Fibroblast of skin of right biceps (primary cell): Measurements from ENCODE around the gene TXNRD2.
A peak's percentile ranks its signal among the peaks of the same experiment; 100 is the strongest.

Experiments
- DNase-seq: peaks from one replicate; pipeline ENCODE4 v3.0.0-alpha.2; 2013

Gene TXNRD2

DNA sequence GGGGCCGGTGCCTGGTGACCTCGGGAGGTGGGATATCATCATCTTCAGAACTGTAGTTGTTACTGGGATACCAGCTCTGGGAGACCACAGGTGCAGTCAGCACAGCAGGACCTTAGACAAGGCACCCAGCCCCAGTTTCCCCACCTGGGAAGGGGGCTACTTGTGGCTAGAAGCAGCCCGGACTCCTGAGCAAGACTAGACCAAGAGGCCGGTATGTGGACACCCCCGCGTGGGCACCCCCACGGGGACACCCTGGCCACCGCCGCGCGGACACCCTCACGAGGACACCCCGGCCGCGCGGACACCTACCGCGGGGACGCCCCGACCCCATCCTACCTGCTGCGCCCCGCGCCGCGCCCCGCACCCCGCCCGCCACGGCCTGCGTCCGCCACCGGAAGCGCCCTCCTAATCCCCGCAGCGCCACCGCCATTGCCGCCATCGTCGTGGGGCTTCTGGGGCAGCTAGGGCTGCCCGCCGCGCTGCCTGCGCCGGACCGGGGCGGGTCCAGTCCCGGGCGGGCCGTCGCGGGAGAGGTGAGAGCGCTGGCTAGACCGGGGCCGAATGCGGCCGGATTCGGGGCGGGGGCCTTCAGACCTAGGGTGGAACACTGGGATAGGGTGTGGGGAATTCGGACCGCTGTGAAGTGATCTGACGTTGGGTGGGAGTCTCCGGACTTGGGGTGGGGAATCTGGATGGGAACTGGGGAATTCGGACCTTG, at the start of gene TXNRD2, which contains the start of gene COMT:
TSS of gene TXNRD2 (minus strand) at position 454 of the 718 bp plus-strand sequence. CDS start at position 439, 15 bp downstream.
TSS of gene COMT (plus strand) at position 408 of the 718 bp plus-strand sequence. CDS start 20,755 bp downstream, outside the sequence.
- DNase-seq: peak; percentile 72

DNA sequence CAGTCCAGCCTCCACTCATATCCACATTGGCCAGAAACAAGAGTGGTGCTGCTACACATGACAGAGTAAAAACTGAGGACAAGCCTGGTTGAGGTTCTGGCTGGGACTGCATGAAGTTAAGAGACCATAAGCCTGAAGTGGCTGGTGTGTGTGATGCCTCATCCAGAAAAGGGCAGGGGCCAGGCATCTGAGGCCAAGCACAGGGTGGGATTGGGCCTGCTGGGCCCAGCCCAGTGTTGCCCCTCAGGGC, 49.7 kb upstream of the TXNRD2 start:
- DNase-seq: no peak

DNA sequence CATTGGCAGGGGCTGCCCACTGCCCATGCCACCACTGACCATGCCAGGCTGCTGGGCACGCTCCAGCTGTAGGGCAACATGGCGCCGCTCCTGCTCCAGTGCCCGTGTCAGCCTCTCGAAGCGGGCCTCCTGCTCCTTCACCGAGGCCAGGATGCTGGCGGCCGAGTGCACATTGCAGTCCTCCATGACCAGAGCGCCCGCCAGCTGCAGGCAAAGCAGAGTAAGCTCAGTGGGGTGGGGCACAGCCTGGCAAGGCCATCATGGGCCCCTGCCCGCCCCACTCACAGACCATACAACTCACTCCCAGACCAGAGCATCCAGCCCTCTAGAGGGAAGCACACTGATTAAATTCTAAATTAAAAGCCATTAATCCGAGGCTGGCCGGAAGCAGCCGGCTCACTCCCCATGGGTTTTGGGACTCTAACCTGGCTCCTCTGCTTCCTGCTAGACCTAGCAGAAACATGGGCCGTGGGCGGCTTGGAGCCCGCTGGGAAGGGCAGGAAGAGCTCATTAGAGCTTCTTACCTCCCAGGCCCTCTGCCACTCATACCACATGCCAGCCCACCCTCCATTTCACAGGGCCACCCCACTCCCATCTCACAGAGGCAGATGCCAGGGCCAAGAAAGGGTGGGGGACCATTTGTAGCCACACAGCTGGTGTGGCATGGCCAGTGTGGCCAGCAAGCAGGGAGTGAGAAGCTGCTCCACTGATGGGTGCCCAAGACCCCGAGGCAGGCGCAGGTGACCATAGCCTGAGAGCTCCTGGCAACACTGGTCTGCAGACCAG, 49.2 kb upstream of the TXNRD2 start:
- DNase-seq: no peak

DNA sequence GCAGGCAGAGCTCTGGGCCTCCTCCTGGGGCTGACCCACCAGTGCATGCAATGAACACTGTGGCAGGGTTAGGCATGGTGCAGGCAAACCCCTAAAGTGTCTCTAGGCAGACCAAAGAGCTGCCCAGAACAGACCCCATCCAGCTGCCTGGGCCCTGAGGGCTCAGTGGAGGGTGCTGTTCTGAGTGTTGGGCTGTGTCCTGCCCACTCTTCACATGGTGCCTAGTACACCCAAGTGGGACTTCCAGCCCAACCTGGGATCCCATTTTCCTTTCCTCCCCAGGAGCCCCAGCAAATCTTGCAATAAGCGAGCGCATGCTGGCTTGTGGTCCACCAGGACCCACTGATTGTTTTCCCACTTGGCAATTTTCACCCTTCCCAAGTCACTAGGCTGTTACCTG, 48.6 kb upstream of the TXNRD2 start:
- no peak for DNase-seq

DNA sequence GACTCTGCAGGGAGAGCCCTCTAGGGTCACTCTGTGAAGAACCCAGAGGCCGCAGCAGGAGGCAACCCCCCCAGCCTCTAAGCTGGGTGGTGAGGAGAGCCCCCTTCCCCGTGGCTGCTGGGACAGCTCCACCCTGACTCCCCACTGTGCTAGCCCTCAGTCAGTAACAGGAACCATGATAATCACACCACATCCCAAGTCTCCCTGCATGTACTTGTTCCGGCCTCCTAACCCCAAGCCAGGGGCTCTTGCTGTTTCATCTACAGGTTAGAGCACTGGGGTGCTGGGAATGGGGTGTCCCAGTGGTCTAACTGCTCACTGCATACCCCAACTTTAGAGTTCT, 48.1 kb upstream of the TXNRD2 start:
- DNase-seq: no peak

DNA sequence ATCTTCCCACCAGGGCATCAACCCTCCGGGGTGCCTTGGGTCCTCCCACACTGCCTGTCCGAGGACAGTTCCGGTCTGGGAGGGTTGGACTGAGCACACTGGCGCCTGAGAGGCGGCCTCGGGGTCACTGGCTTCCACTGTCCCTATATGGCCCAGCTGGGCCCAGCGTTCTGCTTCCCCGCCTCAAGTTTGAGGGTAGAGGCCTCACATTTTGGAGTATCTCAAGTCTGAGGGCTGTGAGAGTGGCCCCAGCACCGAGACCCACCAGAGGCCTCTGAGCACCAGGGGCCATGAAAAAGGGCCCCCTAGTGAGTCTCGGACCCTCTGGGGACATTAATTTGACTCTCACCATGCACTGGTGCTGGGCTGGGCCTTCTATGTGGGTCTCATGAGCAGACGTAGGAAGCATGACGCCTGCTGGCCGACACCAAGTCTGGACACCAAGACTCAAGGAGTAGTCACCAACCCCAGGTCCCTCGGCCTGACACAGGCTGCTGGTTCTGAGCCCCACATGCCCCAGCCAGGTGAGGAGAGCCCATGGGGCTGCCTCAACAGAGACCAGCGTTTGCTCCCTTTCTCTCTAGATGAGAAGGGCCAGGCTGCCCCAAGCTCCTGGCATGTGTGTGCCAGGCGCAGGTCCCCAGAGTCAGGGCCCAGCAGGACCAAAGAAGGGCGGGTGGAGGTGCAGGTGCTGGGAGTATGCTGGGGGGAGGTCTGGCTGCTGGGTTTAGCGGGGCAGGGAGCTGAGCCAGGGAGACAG, 47.5 kb upstream of the TXNRD2 start:
- no peak for DNase-seq

DNA sequence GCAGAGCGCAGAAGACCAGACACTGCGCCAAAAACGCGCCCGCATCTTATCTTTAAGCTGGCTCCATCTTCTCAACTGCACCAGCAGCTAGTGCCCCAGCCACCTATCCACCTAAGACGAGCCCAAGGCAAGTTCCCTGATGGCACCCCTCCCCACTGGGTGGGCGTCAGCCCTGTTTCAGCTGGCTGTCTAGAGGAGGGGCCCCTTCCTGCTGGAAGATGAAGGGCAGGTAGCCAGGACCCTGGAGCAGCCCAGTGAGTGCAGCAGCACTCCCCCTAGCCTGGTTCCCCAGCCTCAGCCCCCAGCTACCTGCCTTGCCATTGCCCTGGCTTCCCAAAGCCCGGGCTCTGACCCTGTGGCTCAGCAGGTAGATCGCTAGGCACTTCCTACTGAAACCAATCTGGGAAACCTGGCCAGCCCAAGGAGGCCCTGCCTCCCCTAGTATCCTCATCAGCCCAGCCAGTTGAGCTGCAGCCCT, 46.8 kb upstream of the TXNRD2 start:
- no peak for DNase-seq

- no peak for DNase-seq
Observed at GRCh38 chr22:19987394-19988306, 46.0 kb upstream of the TXNRD2 start.

- peak; percentile 69 for DNase-seq
Observed at GRCh38 chr22:19986410-19987341, 45.1 kb upstream of the TXNRD2 start.

DNA sequence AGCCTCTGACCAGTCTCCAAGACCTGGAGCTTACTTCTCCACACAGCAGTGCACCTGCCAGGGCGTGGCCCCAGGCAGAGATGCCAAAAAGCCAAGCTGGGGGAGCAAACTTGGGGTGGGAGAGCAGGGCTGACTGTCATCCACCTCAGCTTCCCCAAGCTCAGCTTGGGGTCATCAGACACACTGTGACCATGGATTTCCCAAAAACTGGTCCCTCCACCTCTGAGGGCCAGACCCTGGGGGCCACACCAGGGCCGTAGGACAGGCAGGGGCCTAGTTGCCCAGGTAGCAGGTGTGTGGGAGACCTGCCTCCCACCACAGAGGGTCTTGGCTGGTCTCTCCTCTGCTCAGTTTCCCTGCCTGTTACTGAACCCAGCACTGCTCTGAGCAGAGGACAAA, 44.4 kb upstream of the TXNRD2 start:
- no peak for DNase-seq

- DNase-seq: no peak
Observed at GRCh38 chr22:19984851-19985811, 43.5 kb upstream of the TXNRD2 start.

DNA sequence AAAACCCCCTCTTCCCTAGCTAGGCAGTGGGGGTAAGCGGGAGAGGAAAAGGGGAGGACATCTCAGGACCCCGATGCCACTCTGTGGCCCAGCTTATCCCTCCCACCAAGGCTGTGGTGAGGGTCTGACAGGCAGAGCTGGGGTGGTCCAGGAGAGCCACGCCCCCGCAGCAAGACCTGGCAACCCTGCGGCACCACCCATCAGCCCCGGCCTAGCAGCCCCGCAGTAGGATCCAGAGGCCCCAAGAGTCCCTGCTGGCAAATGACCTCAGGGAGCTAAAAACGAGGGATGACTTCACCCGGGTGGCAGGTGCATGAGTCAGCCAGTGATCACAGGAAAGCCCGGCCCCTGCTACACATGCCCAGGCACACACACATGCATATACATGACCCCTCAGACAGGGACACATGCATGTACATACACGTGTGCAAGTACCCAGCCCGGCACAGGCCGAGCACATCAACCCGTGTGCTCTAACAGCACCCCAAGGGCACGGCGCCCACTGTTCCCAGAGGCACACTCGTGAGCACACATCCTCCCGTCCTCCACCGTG, 42.7 kb upstream of the TXNRD2 start:
- DNase-seq: peak; percentile 63

GRCh38 chr22:19983741-19984140, 42.1 kb upstream of the TXNRD2 start:
- DNase-seq: no peak

- DNase-seq: no peak
Observed at GRCh38 chr22:19982991-19983578, 41.5 kb upstream of the TXNRD2 start.

GRCh38 chr22:19981961-19982920, 40.6 kb upstream of the TXNRD2 start:
- no peak for DNase-seq

DNA sequence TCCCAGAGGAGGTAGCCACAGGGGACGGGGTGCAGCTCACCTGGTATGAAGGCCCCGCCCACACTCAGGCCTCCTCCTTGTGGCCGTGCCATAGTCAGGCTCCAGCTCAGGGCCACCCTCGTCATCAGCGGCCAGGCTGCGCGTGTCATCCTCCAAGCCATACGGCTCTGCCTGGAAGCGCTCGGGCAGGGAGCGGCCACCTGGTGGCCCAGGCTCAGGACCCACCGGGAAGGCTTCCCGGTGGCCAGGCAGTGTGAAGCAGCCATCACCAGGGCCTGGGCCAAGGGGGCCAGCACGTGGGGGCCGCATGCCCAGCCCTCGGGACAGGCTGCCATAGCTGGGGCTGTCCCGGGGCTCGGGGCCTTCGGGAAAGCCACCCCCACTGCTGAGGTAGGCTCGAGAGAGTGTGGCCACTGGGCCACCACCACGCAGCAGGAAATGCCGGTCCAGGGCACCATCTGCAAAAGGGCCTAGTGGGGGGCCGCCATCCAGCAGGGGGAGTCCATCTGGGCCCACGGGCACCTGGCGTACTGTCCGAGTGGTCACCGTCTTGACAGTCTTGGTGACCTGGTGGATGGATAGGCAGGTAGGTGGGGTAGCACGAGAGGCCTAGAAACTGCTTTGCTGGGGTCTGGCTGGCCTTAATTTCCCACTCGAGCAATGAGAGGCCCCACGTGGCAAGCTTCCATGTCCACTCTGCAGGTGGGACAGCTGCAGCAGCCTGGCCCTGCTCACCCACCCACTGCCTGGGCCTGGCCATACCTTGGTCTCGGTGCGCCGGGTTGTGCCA, 39.7 kb upstream of the TXNRD2 start:
- DNase-seq: no peak

DNA sequence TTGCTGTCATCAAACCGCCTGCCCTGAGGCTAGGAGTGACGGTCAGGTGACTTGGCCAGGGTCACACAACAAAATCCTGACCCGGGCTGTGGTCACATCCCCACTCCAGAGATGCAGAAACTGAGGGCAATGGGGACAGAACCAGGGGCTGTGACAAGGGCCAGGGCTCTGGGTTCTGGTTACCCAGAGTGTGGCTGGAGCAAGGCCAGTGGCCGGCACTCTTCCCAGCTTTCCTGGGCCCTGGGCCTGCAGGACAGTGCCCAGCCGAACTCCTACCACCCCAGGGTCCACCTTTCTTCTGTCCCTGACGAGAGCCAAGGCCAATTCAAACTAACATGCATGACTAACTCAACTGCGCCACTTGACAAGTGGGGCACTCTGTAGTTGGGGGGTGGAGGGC, 39.1 kb upstream of the TXNRD2 start:
- DNase-seq: no peak
